Measurements from ENCODE around the gene CGB5. TPM values are rescaled to one million over a fixed set of nuclear protein-coding genes. Genes with fewer than 3 reads are reported as not detected.
"Not testable (repeated sequence)": the region's sequence is repeated elsewhere in the genome, so short reads cannot be mapped to it uniquely, and the experiment has no call there.

Gene CGB5
- polyA plus RNA-seq, 3 donors from 2014 or later: not detected

DNA sequence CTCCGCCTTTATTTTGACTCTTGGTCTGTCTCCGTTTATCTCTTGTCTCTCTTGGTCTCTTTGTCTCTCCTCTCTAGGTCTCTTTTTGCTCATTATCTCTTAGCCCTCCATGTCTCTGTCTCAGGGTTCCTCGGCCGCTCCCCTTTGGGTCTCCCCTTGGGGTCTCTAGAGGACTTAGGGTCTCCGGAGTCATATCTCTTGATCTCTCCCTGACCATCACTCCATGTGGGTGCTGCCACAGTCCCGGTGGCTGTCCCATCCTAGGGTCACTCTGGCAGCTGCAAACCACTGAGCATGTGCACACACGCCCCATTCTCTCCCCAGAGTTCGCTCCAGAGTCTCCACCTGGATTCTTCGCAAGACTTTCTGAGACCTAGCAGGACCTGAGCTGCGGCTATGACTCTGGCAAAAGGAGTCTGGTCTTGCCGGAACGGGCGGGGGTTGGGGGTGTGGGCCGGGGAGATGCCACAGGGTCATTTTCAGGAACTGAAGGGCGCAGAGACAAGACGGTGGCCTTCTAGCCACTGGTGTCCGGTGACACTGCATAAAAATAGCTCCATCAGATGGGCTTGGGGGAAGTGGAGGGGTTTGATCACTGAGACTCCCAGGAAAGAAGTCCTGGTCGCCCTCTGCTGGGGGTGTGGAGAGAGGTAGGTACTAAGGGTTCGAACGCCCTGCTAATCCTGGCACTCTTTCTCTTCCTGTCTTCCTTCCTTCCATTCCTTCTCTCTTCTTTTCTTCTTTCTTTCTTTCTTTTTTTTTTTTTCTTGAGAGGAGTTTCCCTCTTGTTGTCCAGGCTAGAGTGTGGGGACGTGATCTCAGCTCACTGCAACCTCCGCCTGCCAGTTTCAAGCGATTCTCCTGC is 30.1 kb downstream of the CGB5 start:
- H3K27ac Mint-ChIP-seq: no peak overlapping the region
- H3K9me3 Mint-ChIP-seq: peaks cover 0 to 11% (median 0%) of the 10 kb centered on the region in 6 donors
- H3K36me3 Mint-ChIP-seq: peaks cover 0 to 10% (median 9%) of the 10 kb centered on the region in 3 donors
- peak overlapping the region; percentile 5 to 80 (median 56) for H3K4me3 Mint-ChIP-seq
- H3K4me1 Mint-ChIP-seq: peaks cover 19% of the 10 kb centered on the region in 2 donors
- H3K27me3 Mint-ChIP-seq (ENCODE audit: low read depth in 3 of 3): peaks cover 10 to 37% (median 23%) of the 10 kb centered on the region in 3 donors
- DNase-seq: no peak

DNA sequence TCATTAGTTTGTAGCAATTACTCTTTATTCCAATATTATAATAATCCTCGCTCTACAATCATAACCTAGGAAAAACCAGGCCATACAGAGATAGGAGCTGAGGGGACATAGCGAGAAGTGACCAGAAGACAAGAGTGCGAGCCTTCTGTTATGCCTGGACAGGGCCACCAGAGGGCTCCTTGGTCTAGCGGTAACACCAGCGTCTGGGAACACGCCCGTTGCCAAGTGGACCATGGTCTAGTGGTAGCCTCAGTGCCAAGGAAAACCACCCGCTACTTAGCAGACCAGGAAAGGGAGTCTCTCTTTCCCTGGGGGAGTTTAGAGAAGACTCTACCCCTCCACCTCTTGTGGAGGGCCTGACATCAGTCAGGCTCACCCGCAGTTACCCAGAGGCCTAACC is 31.2 kb downstream of the CGB5 start:
- H3K4me3 Mint-ChIP-seq, H3K9me3 Mint-ChIP-seq, H3K36me3 Mint-ChIP-seq, H3K27ac Mint-ChIP-seq, DNase-seq: not testable (repeated sequence)
- Mint-ChIP-seq H3K27me3 (ENCODE audit: low read depth in 3 of 3) (peaks cover 6 to 32% (median 21%) of the 10 kb centered on the region in 3 donors), H3K4me1 (peaks cover 19% of the 10 kb centered on the region in 2 donors)

DNA sequence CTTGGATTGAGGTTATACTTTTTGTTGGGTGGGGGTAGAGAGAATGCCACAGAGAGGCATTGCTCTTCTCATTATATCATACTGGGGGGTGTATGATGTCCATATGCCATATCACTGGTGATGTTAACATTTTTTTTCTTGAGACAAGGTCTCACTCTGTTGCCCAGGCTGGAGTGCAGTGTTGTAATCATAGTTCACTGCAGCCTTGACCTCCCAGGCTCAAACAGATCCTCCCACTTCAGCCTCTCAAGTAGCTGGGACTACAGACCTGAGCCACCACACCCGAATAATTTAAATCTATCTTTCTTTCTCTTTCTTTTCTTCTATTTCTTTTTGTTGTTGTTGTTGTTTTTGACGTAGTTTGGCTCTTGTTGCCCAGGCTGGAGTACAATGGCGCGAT is 36.7 kb downstream of the CGB5 start:
- H3K4me3 Mint-ChIP-seq: no peak overlapping the region
- DNase-seq: no peak
- no peaks in the 10 kb centered on the region for H3K9me3 Mint-ChIP-seq
- no peaks in the 10 kb centered on the region for H3K36me3 Mint-ChIP-seq
- H3K4me1 Mint-ChIP-seq: peaks cover 5 to 7% of the 10 kb centered on the region in 2 donors
- H3K27ac Mint-ChIP-seq: no peak overlapping the region
- H3K27me3 Mint-ChIP-seq (ENCODE audit: low read depth in 3 of 3): peaks cover 9 to 13% (median 10%) of the 10 kb centered on the region in 3 donors

GRCh38 chr19:49081273-49081672 is 37.6 kb downstream of the CGB5 start:
- no peak for DNase-seq
- Mint-ChIP-seq H3K4me1 (peaks cover 11 to 13% of the 10 kb centered on the region in 2 donors), H3K9me3 (no peaks in the 10 kb centered on the region), H3K4me3 (no peak overlapping the region), H3K27me3 (ENCODE audit: low read depth in 3 of 3) (peaks cover 18 to 20% (median 18%) of the 10 kb centered on the region in 3 donors), H3K36me3 (no peaks in the 10 kb centered on the region), H3K27ac (no peak overlapping the region)

GRCh38 chr19:49084206-49085019 is 40.8 kb downstream of the CGB5 start:
- peak overlapping the region; percentile 83 to 96 (median 93) for H3K27ac Mint-ChIP-seq
- H3K36me3 Mint-ChIP-seq: peaks cover 3 to 7% (median 4%) of the 10 kb centered on the region in 3 donors
- no peak for DNase-seq
- H3K4me1 Mint-ChIP-seq: peaks cover 35 to 36% of the 10 kb centered on the region in 2 donors
- H3K27me3 Mint-ChIP-seq (ENCODE audit: low read depth in 3 of 3): peaks cover 20 to 22% (median 20%) of the 10 kb centered on the region in 3 donors
- H3K9me3 Mint-ChIP-seq: no peaks in the 10 kb centered on the region
- peak overlapping the region; percentile 93 to 96 (median 95) for H3K4me3 Mint-ChIP-seq

- Mint-ChIP-seq H3K27me3 (ENCODE audit: low read depth in 3 of 3) (peaks cover 20 to 22% (median 20%) of the 10 kb centered on the region in 3 donors), H3K27ac (peak within 1 kb of the TSS; percentile 83 to 96 (median 93)), H3K4me3 (peak within 1 kb of the TSS; percentile 93 to 96 (median 95)), H3K9me3 (no peaks in the 10 kb centered on the region), H3K36me3 (peaks cover 4 to 8% (median 5%) of the 10 kb centered on the region in 3 donors), H3K4me1 (peaks cover 35 to 38% of the 10 kb centered on the region in 2 donors)
- peak; percentile 100 for DNase-seq
Measured at GRCh38 chr19:49085020-49085867, 41.6 kb downstream of the CGB5 start, which contains the start of gene SNRNP70. Gene SNRNP70 (plus strand): TSS chr19:49085451. CDS start chr19:49086415, 964 bp downstream.

DNA sequence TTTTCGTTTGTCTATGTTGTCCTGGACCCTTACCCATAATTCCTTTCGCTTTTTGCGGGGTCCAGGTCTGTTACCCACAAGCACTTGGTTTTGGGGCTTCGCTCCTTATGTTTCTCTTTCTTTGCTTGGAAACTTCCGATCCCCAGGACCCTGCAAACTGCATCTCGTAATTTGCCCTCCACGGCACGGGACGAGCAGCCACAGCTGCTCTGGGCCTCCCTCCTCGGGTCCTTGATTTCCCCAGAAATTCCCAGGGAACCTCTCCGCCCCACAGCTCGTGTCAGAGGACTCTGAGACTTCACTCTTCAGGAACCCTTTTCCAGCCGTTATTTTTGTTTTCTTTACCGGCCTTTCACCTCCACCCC is 42.2 kb downstream of the CGB5 start:
- Mint-ChIP-seq H3K27ac (peak overlapping the region; percentile 80 to 96 (median 92)), H3K4me3 (peak overlapping the region; percentile 93 to 96 (median 95)), H3K27me3 (ENCODE audit: low read depth in 3 of 3) (peaks cover 20 to 22% (median 20%) of the 10 kb centered on the region in 3 donors), H3K4me1 (peaks cover 35 to 41% of the 10 kb centered on the region in 2 donors), H3K36me3 (peaks cover 4 to 10% (median 7%) of the 10 kb centered on the region in 3 donors), H3K9me3 (no peaks in the 10 kb centered on the region)
- no peak for DNase-seq

- Mint-ChIP-seq H3K4me3 (peak overlapping the region; percentile 93 to 96 (median 95)), H3K9me3 (no peaks in the 10 kb centered on the region), H3K36me3 (peaks cover 5 to 11% (median 7%) of the 10 kb centered on the region in 3 donors), H3K27me3 (ENCODE audit: low read depth in 3 of 3) (peaks cover 20 to 21% (median 20%) of the 10 kb centered on the region in 3 donors), H3K27ac (peak overlapping the region; percentile 80 to 96 (median 92)), H3K4me1 (peaks cover 37 to 41% of the 10 kb centered on the region in 2 donors)
- DNase-seq: no peak
Measured at GRCh38 chr19:49086296-49086695, 42.6 kb downstream of the CGB5 start.

DNA sequence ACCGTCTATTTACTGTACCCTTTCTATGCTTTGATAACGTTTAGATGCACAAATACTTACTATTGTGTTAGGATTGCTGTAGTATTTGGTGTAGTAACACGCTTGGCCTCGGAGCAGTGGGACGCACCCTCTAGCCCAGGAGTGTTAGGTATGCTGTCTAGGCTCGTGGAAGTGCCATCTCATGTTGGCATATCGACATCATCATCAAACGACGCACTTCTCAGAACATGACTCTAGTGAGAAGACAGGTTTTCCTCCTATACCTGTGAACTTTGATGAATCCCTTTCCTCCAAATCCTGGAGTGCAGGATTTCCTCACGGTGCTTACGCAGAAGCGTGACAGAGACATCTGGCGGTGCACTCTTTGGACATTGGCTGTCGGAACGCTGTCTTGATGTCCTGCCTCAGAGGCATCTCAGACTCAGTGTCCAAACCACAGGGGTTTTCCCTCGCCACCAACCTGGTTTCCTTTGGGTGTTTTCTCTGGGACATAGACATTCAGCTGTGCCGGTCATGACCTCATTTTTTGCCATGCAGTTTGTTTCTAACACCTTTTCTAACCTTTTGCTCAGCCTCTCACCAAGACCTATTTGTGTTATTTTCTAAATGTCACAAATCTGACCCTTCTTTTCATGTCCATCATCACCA is 47.9 kb downstream of the CGB5 start:
- Mint-ChIP-seq H3K27ac (peak overlapping the region in 4 of 6 donors; percentile 6 to 73 (median 34)), H3K4me1 (peaks cover 32 to 40% of the 10 kb centered on the region in 2 donors), H3K9me3 (no peaks in the 10 kb centered on the region), H3K36me3 (peaks cover 11 to 24% (median 15%) of the 10 kb centered on the region in 3 donors), H3K27me3 (ENCODE audit: low read depth in 3 of 3) (peaks cover 2 to 6% (median 4%) of the 10 kb centered on the region in 3 donors), H3K4me3 (no peak overlapping the region)
- DNase-seq: peak in 1 of 3 donors; percentile 17

GRCh38 chr19:49092686-49093085 is 49.0 kb downstream of the CGB5 start:
- no peaks in the 10 kb centered on the region for H3K9me3 Mint-ChIP-seq
- H3K36me3 Mint-ChIP-seq: peaks cover 8 to 21% (median 11%) of the 10 kb centered on the region in 3 donors
- DNase-seq: no peak
- H3K4me1 Mint-ChIP-seq: peaks cover 20 to 35% of the 10 kb centered on the region in 2 donors
- H3K27ac Mint-ChIP-seq: no peak overlapping the region
- no peak overlapping the region for H3K4me3 Mint-ChIP-seq
- peaks cover 0 to 2% (median 1%) of the 10 kb centered on the region in 3 donors for H3K27me3 Mint-ChIP-seq (ENCODE audit: low read depth in 3 of 3)

All from immature natural killer cell (primary cell).